COLO668 (cell line): ENCODE measurements around the gene COL23A1.

Experiments used
- DNase-seq: peaks from one replicate; lab custom pipeline; 2025; ENCODE audit not compliant: unreplicated experiment; lab: John Stamatoyannopoulos, UW

The COL23A1 gene

GRCh38 chr5:178463321-178464155 is 126.7 kb downstream of the COL23A1 start:
- no peak for DNase-seq

GRCh38 chr5:178462816-178463215 is 127.4 kb downstream of the COL23A1 start:
- no peak for DNase-seq

- DNase-seq: no peak
Measured at GRCh38 chr5:178462076-178462475, 128.1 kb downstream of the COL23A1 start.

DNA sequence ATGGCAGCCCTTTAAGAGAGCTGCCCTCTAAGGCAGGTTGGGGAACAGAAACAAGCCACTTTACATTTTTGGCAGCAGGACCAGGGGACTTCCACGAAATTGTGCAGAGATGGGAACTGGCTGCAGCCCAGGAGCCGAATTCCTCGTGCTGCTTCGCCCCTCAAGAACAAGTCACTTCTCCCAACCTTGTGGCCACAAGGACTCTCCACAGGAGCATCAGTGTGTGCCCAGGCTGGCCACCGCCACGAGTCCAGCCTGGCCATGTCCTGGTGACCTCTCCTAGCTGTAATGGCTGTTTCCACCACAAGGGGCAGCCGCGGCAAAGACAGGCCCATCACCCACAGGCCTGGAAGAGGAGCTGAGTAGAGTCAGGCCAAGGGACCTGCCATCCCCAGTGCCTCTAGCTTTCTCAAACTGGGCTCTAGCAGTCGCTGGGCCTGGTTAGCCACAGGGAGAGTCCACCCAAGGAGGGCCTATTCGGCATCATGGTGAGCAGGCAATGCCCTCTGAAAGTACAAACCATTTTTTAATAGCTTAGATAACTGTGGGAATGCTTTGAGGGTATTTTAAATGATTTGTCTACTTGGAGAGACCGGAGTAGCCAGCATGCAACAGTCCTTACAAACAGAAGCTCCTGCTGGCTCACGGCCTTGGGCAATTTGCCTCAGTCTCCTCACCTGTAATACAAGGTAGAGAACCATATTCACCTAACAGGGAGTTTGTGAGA is 129.0 kb downstream of the COL23A1 start:
- peak; percentile 22 for DNase-seq

DNA sequence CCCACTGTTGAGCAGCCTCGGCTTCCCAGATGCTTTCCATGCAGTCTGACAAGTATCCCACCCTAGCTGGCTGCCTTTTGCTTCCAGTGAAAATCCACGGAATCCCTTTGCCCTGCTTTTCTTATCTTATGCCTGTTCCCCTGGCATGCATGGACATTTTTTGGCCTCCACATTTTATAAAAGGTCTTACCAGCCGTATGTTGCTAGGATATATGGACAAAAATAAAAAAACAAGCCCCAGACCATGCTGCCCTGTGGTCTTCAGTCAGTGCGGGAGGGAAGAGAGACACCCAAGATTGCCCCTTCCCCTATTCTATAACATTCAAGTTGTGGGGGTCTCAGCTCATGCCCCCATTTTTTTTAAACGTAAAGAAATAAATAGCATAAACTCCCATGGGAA is 129.6 kb downstream of the COL23A1 start:
- DNase-seq: no peak

GRCh38 chr5:178460174-178460573 is 130.0 kb downstream of the COL23A1 start:
- DNase-seq: no peak

- DNase-seq: no peak
Measured at GRCh38 chr5:178458140-178458539, 132.1 kb downstream of the COL23A1 start.

DNA sequence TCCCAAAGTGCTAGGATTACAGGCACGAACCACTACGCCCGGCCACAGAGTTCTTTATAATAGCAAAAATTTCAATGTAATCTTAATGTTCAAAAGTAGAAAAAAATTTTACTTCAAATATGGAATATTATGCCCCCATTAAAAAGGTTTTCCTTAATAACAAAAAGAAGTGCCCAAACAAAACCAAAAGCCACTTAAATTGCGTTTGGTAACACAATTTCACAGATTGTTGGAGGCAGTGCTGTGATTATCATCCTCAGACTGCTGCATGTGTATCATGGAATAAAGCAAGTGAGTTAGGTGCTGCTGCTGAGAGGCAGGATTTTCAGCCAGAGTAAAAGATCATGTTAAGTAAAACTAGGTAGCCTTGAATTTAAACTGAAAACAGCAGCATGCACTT is 132.7 kb downstream of the COL23A1 start:
- DNase-seq: no peak

- no peak for DNase-seq
Measured at GRCh38 chr5:178455480-178455835, 134.7 kb downstream of the COL23A1 start.

GRCh38 chr5:178454821-178455479 is 135.2 kb downstream of the COL23A1 start:
- DNase-seq: no peak

- no peak for DNase-seq
Measured at GRCh38 chr5:178454303-178454702, 135.9 kb downstream of the COL23A1 start.

DNA sequence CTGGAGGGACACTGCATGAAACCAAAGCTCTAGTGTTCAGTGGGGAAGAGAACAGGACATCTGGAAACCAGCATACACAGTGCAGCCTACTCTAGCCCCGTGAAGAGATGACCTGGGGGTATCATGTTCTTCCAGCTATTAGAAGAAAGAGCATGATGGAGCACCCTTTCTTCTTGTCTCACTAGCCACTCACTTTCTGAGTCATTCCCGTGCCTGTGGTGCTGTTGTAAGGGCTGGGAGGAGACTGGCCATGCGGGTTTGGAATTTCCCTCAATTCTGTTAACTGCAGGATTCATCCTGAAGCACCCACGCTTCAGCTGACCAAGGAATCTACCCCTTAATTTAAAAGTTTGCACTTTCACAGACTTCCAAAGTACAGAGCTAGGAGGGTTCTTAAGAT is 137.0 kb downstream of the COL23A1 start:
- DNase-seq: no peak

DNA sequence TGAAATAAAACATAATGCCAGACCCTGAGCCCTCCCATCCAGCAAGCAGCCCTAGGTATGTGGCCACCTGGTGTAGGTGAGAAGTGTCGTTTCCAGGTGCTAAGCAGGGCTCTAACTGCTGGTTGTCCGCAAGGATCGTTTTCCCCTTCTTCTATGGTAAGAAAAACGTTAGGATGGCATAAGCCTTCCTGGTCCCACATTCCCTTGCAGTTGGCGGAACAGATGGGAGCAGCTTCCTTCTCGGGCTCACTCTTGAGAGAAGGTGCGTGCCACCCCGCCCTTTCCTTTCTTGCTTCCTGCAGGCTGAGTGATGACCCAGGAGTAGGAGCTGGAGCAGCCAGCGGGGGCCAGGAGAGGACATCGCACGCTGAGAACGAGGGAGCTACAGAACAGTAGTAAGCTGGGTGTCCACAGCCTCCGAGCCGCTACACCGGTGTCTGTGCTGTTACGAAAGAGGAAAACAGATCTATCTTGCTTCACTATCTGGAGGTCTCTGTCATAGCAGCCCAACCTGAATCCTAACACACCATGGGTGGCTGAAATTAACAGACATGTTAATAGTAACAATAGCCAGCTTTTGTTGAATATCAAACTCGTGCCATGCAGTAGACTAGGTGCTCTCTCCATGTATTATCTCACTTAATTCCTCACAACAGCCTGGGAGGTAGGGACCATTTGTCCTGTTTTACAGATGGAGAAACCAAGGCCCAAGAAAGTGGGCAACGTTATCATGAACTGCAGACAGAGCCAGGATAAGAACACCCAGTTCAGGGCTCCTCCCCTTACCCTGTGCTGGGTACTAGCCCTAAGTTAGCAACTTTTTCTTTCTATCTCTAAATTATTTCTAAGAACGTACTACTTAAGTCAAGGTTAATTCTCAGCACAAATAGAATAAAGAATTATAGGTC is 139.8 kb downstream of the COL23A1 start:
- no peak for DNase-seq

GRCh38 chr5:178449163-178450070 is 140.8 kb downstream of the COL23A1 start:
- DNase-seq: no peak

GRCh38 chr5:178445534-178445933 is 144.7 kb downstream of the COL23A1 start:
- DNase-seq: no peak

GRCh38 chr5:178442405-178443257 is 147.6 kb downstream of the COL23A1 start:
- no peak for DNase-seq

- no peak for DNase-seq
Measured at GRCh38 chr5:178441486-178442270, 148.5 kb downstream of the COL23A1 start.

GRCh38 chr5:178440181-178440580 is 150.0 kb downstream of the COL23A1 start:
- no peak for DNase-seq
